A204.1 (cell line): ENCODE measurements around the gene ALDH3B2.

Experiments used
- FAIRE-seq: peaks from 2 replicates; lab custom pipeline; 2012; peaks lifted over from hg19 to GRCh38; lab: Jason Lieb, UNC

The ALDH3B2 gene

GRCh38 chr11:67642173-67643120, 32.0 kb downstream of the ALDH3B2 start:
- no peak for FAIRE-seq

DNA sequence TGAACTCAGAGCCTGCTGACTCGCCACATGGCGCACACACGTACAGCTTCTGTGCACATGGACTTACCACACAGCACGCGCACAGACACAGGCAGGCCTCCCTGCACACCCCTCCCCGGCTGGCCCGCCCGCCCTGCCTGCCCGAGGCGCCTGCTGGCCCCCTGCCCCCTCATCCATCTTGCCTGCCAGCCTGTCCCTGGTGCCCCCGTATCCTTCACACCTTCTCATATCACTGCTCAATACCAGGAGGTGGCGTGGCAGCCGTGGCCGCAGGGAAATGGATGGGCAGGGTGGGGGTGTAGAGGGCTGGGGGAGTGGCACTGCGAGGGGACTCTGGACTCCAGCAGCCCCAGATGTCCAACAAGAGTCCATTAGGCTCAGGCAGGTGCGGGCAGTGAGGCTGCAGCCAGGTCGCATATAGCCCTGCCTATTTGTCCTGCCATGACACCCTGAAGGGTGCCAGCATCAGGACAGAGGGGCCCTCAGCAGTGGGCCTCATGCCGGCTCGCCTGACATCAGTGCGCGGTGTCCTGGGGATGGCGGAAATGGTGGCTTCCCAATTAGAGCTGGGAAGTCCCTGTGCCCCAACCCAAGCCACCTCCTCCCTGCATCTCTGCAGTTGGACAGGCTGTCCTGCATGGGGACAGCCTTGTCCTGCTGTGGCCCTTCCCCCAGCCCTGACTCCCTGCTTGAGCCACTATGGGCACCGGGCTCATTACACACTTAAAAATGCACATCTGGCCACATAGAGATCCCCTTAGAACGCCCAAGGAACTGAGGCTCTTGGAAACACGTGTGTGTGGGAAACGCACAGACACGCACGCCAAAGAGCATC, 32.9 kb downstream of the ALDH3B2 start:
- FAIRE-seq = no peak

DNA sequence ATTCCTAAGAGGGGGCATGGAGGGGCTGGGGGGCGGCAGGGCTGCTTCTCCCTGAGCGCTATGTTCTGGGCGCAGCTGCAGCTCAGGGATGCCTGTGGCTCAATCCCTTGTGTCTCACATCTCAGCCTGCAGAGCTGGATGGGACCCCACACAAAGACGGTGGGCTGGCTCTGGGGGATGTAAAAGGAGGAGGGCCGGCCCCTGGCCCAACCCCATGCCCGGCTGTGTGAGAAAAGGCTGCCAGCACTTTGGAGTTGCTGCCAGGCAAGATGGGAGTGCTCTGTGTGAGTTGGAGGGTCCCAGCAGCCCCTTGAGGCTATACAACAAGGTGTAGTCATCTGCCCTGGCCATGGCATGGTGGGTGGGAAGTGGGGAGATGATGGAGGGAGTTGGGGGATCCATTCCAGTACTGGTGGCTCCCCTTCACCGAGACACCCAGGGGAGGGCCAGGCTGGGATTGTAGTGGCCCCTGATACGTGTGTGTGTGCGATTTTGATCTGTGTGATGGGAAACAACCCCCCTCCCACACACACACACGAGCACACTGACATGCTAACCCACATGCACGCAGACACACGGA, 33.6 kb downstream of the ALDH3B2 start:
- no peak for FAIRE-seq

GRCh38 chr11:67640021-67640757, 34.2 kb downstream of the ALDH3B2 start:
- FAIRE-seq = no peak

GRCh38 chr11:67639438-67639859, 35.0 kb downstream of the ALDH3B2 start, which contains the start of gene TBX10:
TSS of gene TBX10 (minus strand) at chr11:67639763. CDS start at chr11:67639472, 291 bp downstream.
- FAIRE-seq = no peak

DNA sequence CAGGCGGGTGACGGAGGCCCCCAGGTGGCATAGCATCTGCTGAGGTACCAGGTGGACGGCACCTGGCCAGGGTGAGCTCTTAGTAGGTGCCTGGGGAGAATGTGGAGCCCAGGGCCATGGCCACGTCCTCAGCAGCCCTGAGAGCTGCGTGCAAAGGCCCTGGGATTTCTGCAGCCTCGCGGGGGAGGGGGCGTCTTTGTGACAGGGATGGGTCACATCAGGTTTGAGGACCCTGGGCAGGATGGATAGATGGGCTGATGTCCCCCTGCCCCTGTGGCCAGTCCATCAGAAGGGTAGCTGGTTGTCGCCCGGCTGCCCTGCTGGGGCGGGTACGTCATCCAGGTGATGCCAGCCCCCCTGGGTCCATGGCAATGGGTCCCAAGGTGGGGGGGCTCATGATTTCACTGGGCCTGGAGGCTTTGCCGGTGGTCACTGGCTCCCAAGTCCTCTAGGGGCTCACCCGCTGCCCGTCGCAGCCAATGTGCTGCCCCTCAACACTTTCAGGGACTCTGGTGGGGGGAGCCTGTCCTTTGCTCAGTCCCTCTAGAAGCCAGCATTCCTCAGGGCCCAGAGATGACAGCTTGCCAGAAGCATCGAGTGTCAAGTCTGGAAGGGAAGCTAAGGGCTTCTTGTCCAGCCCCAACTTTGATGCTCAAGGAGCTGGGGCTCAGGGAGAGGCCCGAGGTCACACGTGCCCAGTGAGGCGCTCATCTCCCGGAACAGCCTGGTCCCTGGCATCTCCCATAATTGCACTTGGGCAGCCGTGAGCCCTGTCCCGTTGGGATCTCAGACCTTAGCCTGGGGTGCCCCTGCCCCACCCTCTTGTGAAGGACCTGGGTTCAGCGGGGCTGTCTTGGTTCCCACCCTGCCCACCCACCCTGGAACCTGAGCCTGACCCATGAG, 35.6 kb downstream of the ALDH3B2 start:
- no peak for FAIRE-seq

DNA sequence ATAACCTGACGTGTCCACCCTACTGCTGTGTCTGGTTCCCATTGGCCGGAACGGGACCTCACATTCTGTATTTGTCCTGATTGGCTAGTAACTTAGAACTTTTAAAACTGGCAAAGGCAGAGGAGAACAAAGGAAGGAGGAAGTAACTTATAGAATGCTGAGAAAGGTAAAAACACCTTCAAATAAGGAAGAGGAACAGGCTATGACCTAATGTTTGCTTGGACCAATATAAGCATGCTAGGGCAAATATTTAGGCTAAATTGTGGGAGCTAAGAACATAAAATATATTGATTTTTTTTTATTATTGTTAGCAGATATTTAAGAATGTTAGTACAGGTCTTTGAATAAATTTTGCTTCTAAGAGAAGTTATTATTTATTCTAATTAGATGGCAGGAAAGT, 37.0 kb downstream of the ALDH3B2 start:
- peak; percentile 14 for FAIRE-seq

GRCh38 chr11:67636962-67637361, 37.5 kb downstream of the ALDH3B2 start:
- FAIRE-seq = no peak

- no peak for FAIRE-seq
Measured at GRCh38 chr11:67635231-67635521, 39.2 kb downstream of the ALDH3B2 start.

GRCh38 chr11:67634366-67635230, 39.8 kb downstream of the ALDH3B2 start:
- FAIRE-seq = no peak

DNA sequence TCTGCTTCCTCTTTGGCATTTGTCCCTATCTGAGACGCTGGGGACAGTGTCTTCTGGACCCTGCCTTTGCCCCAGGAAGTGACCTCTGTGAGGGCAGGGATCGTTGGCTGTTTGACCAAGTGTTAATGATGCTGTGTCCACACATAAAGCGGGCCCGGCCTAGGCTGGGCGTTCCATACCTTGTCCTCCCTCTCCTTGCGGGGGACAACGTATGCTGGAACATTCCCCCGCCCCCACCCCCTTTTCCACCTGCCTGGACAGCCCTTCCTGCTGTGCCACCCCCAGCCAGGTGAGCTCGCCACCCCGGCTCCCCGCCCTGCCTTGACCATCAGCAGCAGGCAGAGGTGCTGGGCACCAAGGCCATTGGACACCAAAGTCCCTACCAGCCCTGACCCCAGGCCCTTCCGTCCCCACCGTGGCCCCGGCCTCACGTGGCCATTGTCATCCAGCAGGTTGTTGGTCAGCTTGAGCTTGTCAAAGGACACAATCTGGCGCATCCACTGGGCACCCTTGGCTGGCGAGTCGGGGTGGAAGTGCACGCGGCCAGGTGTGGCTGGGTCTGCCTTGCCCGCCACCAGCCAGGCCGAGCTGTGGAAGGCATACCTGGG, 40.6 kb downstream of the ALDH3B2 start:
- no peak for FAIRE-seq

DNA sequence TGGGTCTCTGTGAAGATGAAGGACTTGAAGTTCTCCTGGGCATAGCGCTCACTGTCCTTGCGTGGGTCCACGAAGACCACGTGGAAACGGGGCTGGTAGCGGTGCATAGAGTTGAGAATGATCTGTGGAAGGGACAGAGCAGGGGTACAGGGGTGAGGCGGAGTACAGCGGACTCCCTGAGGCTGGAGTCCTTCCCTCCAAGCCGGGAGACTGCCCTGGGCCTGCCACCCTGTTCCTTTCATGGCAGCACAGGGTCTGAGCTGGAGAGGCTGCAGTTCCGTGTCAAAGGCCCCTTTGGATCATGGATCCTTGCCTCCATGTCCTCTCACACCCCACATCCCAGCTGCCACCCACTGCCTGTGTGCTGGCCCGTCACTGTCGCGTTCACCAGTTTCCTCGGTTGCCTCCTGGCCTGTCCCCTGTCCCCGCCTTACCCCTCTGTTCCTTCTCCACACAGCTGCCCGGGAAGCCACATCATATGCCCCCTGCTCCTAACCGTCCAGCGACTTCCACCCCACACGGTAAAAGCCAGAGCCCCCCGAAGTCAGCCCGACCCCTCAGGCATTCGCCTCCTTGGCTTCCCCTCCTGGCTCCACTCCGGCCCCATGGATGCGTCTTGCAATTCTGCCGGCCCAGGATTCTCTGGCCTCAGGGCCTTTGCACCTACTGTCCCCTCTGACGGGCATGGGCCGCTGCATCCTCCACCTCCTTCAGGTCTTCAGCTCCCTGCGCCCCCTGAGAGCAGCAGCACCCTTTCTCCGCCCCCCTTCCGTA, 41.3 kb downstream of the ALDH3B2 start:
- no peak for FAIRE-seq

DNA sequence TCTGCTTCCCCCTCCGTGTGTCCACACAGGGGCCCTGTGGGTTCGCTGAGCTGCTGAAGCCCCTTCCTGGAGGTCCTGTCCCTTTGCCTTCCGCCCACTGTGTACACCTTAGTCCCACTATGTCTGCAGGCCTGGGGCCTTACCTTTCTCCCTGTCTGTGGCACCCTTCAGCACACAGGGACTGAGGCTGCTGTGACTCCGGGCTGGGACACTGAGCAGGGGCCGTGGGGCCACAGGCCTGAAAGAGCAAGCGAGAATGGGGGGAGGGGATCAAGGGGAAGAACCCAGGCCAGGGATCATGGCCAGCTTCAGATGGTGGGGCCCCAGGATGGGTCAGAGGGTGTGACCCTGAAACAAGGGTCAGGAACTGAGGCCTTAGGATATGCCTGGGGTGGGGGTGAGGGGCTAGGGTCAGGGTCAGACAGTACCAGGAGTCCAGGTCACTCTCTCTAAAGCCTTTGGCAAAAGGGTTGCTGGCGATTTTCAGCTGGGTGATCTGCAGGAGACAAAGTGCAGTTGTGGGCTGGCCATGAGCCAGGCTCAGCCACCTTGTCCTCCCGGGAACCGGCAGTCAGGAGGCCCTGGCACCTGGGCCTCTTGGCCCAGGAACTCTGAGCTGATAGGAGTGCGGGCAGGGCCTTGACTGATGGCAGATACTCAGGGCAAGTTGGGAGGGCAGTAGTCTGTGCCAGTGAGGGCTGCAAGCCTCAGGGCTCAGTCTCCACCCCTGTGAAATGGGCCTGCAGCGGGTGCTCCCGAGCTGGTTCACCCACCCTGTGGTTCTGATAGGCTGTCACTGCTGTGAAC, 42.0 kb downstream of the ALDH3B2 start:
- FAIRE-seq = no peak

DNA sequence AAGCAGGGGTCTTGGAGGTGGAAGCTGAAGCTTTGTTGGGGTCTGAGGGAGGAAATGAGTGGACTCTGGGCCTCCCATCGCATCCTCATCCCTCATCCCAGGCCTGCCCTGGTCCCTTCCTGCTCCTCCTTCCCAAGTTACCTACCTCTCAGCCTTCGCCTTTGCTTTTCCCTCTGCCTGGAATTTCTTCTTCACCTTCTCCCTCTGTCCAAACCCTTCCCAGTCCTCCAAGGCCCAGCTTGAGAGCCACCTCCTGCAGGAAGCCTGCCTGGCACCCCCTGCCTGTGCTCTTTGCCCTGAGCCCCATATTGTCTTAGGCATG, 42.6 kb downstream of the ALDH3B2 start:
- no peak for FAIRE-seq

DNA sequence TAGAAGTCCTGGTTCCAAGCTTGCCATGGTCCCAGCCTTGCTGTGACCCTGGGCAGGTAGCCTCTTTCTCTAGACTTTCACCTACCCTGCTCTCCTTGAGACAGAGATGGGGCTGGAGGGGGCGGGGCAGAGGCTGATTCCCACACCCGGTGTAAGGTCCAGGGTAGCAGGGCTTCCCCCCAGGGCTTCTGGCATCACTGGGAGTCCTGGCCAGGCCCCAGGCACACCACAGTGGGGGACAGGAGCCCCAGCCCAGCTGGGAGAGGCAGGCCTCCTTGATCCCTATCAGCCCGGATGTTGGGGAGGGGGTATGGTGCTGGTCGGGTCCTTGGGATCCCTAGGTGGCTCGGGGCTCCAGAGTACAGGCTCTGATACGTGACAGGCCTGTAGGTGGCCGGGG, 43.0 kb downstream of the ALDH3B2 start:
- no peak for FAIRE-seq

- FAIRE-seq = no peak
Measured at GRCh38 chr11:67630943-67631331, 43.5 kb downstream of the ALDH3B2 start.

DNA sequence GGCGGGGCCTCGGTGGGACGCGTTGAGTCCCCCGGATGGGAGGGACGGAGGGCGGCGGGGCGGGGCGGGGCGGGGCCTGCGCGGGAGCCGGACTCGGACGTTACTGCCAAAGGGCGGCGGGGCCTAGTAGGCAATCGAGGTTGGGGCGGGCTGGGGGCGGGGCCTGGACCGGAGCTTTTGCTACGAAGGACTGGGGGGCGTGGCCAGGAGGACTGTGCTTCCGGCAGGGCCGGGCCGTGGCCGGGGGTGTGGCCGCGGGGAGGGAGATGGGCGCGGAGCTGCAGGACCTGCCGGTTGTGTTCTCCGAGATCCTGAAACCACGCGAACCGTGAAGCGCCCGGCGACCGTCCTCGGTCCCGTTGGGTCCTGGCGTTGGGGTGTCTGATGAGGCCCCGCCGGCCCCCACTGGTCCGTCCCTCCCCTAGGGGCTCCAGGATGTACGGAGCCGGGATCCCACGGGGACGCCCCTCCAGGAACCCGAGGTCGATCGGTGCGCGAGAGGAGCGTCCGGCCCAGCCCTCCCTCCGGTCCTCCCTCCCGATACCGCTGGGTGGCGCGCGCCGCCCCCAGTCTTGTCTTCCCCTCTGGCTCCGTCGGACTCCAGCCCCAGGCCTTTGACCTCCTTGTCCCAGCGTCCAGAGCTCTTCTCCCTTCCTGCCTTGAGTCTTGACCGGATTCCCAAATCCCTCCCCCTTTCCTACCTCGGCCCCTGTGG, 44.0 kb downstream of the ALDH3B2 start:
- FAIRE-seq = no peak
